Choroid plexus epithelial cell (primary cell): ENCODE data around the gene TLE5.

Experiments used
- DNase-seq: peaks from one replicate; pipeline ENCODE4 v3.0.0-alpha.2; 2010; ENCODE audit warnings: low read depth
- H3K4me3 ChIP-seq: 2 replicates; pipeline ENCODE4 v1.5.1; 2011; ENCODE audit warnings: low read depth, mild to moderate bottlenecking, control low read depth, low read length, moderate library complexity
- TF ChIP-seq, protein P1 (sequence below): conservative IDR thresholded peaks from 2 replicates; pipeline ENCODE4 v1.5.1; 2011; ENCODE audit warnings: low read depth, mild to moderate bottlenecking, control low read depth, inconsistent platforms, low read length, moderate library complexity

The TLE5 gene

DNA sequence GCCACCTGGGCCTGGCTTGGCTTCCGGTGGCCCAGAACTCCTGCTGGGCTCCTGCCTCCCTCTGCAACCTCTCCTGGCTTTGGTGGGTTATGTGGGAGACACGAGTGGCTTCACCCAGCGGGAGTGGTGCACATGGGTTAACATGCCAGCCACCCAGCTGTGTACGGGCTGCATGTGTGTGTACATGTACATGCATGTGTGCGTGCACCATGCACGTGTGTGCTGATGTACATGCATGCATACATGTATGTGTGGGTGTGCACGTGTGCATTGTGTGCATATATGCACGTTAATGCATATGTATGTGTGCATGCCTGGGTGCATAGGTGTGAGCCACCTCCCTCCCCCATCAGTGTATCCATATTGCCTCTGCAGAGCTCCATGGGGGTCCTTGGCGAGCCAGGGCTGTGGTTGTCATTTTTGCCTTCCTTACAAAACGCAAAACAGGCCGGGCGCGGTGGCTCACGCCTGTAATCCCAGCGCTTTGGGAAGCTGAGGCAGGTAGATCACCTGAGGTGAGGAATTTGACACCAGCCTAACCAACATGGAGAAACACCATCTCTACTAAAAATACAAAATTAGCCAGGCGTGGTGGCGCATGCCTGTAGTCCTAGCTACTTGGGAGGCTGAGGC, 44.3 kb upstream of the TLE5 start:
- DNase-seq: no peak
- H3K4me3 ChIP-seq: no peak overlapping the region
- TF ChIP-seq, protein P1, sequence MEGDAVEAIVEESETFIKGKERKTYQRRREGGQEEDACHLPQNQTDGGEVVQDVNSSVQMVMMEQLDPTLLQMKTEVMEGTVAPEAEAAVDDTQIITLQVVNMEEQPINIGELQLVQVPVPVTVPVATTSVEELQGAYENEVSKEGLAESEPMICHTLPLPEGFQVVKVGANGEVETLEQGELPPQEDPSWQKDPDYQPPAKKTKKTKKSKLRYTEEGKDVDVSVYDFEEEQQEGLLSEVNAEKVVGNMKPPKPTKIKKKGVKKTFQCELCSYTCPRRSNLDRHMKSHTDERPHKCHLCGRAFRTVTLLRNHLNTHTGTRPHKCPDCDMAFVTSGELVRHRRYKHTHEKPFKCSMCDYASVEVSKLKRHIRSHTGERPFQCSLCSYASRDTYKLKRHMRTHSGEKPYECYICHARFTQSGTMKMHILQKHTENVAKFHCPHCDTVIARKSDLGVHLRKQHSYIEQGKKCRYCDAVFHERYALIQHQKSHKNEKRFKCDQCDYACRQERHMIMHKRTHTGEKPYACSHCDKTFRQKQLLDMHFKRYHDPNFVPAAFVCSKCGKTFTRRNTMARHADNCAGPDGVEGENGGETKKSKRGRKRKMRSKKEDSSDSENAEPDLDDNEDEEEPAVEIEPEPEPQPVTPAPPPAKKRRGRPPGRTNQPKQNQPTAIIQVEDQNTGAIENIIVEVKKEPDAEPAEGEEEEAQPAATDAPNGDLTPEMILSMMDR: no peak

DNA sequence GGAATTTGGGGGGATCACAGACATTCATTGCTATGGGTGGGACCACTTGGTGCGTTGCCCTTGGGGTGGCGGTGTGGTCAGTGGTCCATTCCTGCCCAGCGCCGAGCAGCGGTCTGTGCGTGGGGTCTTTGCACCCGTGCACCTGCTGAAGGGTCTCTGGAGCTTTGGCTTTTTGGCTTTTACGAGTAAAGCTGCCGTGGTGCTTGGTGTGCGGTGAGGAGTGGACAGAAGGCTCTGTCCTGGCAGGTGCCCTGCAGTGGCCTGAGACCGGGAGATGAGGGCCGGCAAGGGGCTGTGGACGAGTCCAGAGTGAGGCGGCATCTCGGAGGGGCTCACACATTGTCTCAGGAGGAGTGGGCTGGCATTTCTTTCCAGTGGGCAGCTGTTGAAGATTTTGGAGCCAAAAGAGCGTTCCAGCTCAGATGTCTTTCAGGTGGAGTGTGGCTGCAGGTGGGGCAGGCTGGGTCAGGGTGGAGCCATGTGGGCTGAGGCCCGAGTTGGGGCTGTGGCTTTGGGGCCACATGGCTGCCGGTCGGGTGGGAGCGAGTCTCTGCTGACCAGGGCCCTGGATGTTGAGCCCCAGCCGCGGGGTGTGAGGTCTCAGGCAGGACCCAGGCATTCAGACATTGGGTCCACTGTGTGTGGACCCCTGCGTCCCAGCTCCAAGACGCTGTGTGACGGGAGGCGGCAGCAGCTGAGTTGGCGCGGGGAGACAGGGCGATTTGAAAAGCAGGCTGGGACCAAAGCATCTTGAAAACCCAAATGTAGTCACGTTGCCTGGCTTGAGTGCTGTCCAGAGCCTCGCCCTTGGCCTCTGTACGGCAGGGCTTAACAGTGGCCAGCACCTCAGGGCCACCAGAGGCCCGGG, 43.6 kb upstream of the TLE5 start:
- TF ChIP-seq, protein P1: no peak
- no peak overlapping the region for H3K4me3 ChIP-seq
- no peak for DNase-seq

DNA sequence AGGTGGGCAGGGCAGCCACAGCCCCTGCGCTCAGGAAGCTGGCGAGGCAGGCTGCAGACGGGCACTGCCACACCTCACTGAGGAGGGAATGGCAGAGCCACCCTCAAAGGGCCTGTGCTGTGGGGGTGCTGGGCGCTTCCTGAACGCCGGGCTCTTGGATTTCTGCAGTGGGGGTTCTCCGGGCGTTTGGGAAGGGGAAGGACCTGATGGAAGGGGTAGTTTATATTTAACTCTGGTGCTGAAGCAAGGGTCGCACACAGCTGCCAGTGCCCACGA, 42.4 kb upstream of the TLE5 start:
- DNase-seq: no peak
- H3K4me3 ChIP-seq: no peak overlapping the region
- TF ChIP-seq, protein P1: no peak

DNA sequence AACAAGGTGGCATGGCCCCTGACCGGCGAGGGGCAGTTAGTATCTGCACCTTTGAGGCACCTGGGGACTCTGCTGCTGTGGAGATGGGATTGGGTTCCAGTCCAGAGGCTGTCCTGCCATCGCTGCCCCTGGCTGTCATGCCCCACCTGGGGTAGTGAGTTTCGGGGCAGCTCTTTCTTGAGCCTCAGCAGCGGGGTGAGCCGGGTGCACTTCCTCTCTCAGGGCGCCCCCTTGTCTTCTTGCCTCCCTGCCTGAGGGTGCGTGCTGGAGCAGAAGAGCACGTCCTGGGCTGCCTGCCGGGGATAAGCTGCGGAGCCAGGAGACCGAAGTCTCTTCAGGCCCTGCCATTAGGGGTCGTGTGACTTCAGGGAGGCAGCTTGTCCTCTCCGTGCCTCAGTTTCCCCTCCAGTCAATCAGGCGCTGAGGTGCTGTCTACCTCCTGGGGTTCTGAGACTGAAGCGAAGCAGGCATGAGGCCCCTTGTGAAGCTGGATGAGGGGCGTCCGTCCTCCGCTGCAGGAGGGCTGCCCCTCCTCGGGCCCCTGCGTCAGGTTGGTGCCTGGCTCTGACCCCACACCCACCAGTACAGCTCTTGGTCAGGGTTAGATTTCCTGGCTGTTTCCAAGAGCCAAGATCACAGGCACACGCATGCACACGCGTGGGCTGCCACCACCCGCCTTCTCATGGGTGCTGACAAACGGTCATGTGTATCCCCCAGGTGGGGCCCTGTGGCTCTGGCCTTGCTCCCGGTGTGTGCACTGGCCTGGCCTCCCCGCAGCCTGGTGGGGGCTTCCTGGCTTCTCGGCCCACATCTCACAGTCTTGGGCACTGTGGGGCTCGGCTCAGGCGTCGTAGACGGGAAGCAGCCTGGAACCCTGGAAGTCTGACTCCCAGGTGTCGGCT, 40.2 kb upstream of the TLE5 start:
- DNase-seq: no peak
- TF ChIP-seq, protein P1: no peak
- no peak overlapping the region for H3K4me3 ChIP-seq

DNA sequence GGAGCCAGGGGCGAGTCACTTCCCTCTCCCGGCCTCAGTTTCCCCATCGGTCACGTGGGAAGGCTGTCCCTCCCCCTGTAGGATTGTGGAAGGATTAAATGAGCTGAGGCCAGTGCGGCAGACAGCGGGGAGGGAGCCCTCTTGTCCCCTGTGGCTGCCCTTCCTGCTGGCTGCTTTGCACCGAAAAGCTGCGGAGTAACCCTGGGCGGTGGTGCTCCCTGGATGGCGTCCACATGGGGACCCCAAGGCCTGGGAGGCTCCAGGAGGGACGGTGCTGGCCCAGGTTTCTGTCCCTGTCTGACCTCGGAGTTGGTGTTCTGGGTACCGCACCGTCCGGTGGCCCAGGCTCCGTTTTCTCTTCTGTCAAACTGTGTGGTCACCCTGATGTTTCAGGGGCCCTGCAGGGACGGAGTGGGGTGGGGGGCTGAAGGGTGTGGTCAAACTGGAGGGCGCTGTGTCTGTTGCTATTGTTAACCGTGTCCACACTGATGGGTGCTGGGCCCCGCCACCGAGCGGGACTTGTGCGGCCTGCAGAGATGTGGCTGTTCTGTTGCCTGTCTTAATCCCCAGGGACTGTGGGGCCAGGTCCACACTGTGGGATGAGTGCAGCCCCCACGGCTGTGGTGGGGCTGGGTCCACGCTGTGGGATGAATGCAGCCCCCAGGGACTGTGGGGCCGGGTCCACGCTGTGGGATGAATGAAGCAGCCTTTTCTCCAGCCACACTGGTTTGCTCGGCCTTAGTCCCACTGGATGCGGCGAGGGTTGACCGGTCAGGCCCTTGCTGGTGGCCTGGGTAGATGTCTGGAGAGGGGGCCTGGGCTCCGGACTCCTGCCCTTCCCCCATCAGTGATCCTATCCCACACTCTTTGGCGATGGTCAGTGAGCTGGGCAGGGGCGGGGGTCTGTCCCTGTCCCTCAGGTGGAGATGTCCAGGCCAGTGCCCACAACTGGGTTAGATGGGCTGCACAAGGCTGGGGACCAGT, 38.7 kb upstream of the TLE5 start:
- TF ChIP-seq, protein P1: no peak
- no peak overlapping the region for H3K4me3 ChIP-seq

DNA sequence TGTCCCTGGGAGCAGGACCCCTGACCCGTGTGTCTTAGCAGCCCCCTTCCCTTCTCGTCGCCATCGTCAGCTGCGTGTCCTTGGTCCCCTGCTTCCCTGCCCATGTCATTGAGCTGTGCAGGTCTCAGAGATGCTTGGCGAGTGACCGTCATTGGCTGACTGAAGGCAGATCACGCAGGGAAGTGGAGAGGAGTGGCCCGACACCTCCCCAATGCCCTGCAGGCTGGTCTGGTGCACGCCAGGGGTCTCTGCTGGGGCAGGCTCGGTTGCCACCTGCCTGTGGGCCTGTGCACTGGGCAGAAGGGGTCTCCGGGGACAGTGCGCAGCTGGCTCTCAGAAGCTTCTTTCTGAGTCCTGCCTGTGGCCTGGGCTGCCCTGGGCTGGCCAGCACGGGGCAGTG, 38.0 kb upstream of the TLE5 start:
- no peak for DNase-seq
- TF ChIP-seq, protein P1: no peak
- no peak overlapping the region for H3K4me3 ChIP-seq

More for the DNA sequence above, 38.7 kb upstream of the TLE5 start:
- DNase-seq: no peak
